Ishikawa (cell line): ENCODE measurements around the gene MFSD12.

Experiments used
- CEBPB ChIP-seq: IDR thresholded peaks from 2 replicates; pipeline ENCODE4 v1.6.1; 2012
- CREB1 ChIP-seq: IDR thresholded peaks from 2 replicates; pipeline ENCODE4 v1.6.1; 2012; ENCODE audit warnings: low read depth
- EGR1 ChIP-seq: IDR thresholded peaks from 2 replicates; pipeline ENCODE4 v1.6.1; 2012
- EP300 ChIP-seq: IDR thresholded peaks from 2 replicates; pipeline ENCODE4 v1.6.1; 2012; ENCODE audit warnings: borderline replicate concordance
- FOXM1 ChIP-seq: IDR thresholded peaks from 2 replicates; pipeline ENCODE4 v1.6.1; 2012; ENCODE audit warnings: low read depth, borderline replicate concordance
- MAX ChIP-seq: IDR thresholded peaks from 2 replicates; pipeline ENCODE4 v1.6.1; 2012
- NFIC ChIP-seq: IDR thresholded peaks from 2 replicates; pipeline ENCODE4 v1.6.1; 2012
- RAD21 ChIP-seq: IDR thresholded peaks from 2 replicates; pipeline ENCODE4 v1.6.1; 2012; ENCODE audit warnings: low read depth
- REST ChIP-seq: IDR thresholded peaks from 2 replicates; pipeline ENCODE4 v1.6.1; 2012; ENCODE audit warnings: low read depth, mild to moderate bottlenecking
- TAF1 ChIP-seq: IDR thresholded peaks from 2 replicates; pipeline ENCODE4 v1.6.1; 2012; ENCODE audit warnings: low read depth, mild to moderate bottlenecking
- TCF12 ChIP-seq: IDR thresholded peaks from 2 replicates; pipeline ENCODE4 v1.6.1; 2012; ENCODE audit warnings: low read depth
- TEAD4 ChIP-seq: IDR thresholded peaks from 2 replicates; pipeline ENCODE4 v1.6.1; 2012
- USF1 ChIP-seq: IDR thresholded peaks from 2 replicates; pipeline ENCODE4 v1.6.1; 2012
- YY1 ChIP-seq: IDR thresholded peaks from 2 replicates; pipeline ENCODE4 v1.6.1; 2012; ENCODE audit warnings: low read depth
- ZBTB7A ChIP-seq: IDR thresholded peaks from 2 replicates; pipeline ENCODE4 v1.6.1; 2012; ENCODE audit warnings: low read depth

The MFSD12 gene

GRCh38 chr19:3499738-3500428 is 57.5 kb downstream of the MFSD12 start:
- TF ChIP-seq CREB1 (no peak), MAX (no peak), NFIC (no peak), YY1 (no peak), TAF1 (no peak), TEAD4 (no peak), CEBPB (no peak), FOXM1 (no peak), REST (no peak), EGR1 (no peak), EP300 (no peak), ZBTB7A (no peak), TCF12 (no peak), USF1 (no peak), RAD21 (no peak)

- TF ChIP-seq CEBPB = no peak
- no peak for TF ChIP-seq EGR1
- TF ChIP-seq MAX = no peak
- TF ChIP-seq USF1 = no peak
- TF ChIP-seq TAF1 = no peak
- no peak for TF ChIP-seq REST
- no peak for TF ChIP-seq TEAD4
- TF ChIP-seq CREB1 = no peak
- TF ChIP-seq ZBTB7A = no peak
- no peak for TF ChIP-seq YY1
- no peak for TF ChIP-seq NFIC
Observed at GRCh38 chr19:3497757-3498520, 59.4 kb downstream of the MFSD12 start.

GRCh38 chr19:3496392-3497273 is 60.8 kb downstream of the MFSD12 start:
- TF ChIP-seq REST = no peak
- no peak for TF ChIP-seq EP300
- no peak for TF ChIP-seq NFIC
- no peak for TF ChIP-seq TAF1
- TF ChIP-seq TCF12 = no peak
- no peak for TF ChIP-seq USF1
- TF ChIP-seq MAX = no peak
- TF ChIP-seq EGR1 = no peak
- TF ChIP-seq FOXM1 = no peak
- TF ChIP-seq RAD21 = no peak
- no peak for TF ChIP-seq CEBPB
- TF ChIP-seq YY1 = no peak
- TF ChIP-seq CREB1 = no peak
- TF ChIP-seq TEAD4 = no peak
- no peak for TF ChIP-seq ZBTB7A
